RWPE2 (cell line): ENCODE results near the gene TMEM108.

ENCODE experiments used
- ATAC-seq: fragments of 200-7000 bp; cut with Tn5 transposase; 3 replicates; pipeline ENCODE4 v1.9.1; 2021; ENCODE audit warnings: low read depth
- DNase-seq: peaks from one replicate; pipeline ENCODE4 v3.0.0-alpha.2; 2020; ENCODE audit warnings: low spot score
- H3K27ac ChIP-seq: fragments of 450-650 bp; 2 replicates; pipeline ENCODE4 v1.5.1; 2017; ENCODE audit warnings: mild to moderate bottlenecking; ENCODE audit not compliant: poor library complexity, severe bottlenecking
- H3K27me3 ChIP-seq: fragments of 250-450 bp; sonication (Bioruptor Pico); 2 replicates; pipeline ENCODE4 v1.5.1; 2021; ENCODE audit warnings: mild to moderate bottlenecking, moderate library complexity; ENCODE audit not compliant: insufficient read depth, poor library complexity, severe bottlenecking
- H3K36me3 ChIP-seq: fragments of 250-450 bp; sonication (Bioruptor Pico); 2 replicates; pipeline ENCODE4 v1.5.1; 2020; ENCODE audit warnings: low read depth, mild to moderate bottlenecking, moderate library complexity
- H3K4me1 ChIP-seq: fragments of 250-450 bp; sonication (Bioruptor Pico); 2 replicates; pipeline ENCODE4 v1.5.1; 2021; ENCODE audit warnings: mild to moderate bottlenecking, moderate library complexity; ENCODE audit not compliant: insufficient read depth, poor library complexity, severe bottlenecking
- H3K4me3 ChIP-seq: fragments of 250-450 bp; sonication (Bioruptor Pico); 2 replicates; pipeline ENCODE4 v1.5.1; 2021; ENCODE audit warnings: mild to moderate bottlenecking, moderate library complexity; ENCODE audit not compliant: severe bottlenecking
- H3K9me3 ChIP-seq: fragments of 250-450 bp; sonication (Bioruptor Pico); 2 replicates; pipeline ENCODE4 v1.5.1; 2021; ENCODE audit warnings: mild to moderate bottlenecking, moderate library complexity; ENCODE audit not compliant: severe bottlenecking
- TF ChIP-seq, protein P1 (sequence below): fragments of 450-650 bp; IDR thresholded peaks from one replicate; pipeline ENCODE4 v1.5.1; 2017; ENCODE audit warnings: mild to moderate bottlenecking, moderate library complexity; ENCODE audit not compliant: poor library complexity, severe bottlenecking

Gene TMEM108

DNA sequence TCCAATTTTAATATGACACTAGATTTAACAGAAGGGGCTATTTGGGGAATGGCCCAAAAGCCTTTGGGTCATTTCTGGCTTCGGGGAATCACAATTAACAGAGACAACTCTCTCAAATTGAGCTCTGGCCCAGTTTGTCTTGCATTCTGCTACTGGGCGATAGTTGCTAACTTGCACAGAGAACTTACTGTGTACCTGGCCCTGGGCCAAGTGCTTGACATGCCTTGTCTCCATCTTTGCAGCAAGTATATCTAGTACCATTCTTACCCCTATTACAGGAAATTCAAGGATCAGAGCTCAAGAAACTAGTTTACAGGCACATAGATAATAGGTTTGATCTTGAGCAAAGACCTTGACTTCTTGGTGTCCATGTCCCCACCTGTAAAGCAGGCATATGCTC, 175.7 kb downstream of the TMEM108 start:
- no peak overlapping the region for H3K27ac ChIP-seq
- ATAC-seq, result no peak

DNA sequence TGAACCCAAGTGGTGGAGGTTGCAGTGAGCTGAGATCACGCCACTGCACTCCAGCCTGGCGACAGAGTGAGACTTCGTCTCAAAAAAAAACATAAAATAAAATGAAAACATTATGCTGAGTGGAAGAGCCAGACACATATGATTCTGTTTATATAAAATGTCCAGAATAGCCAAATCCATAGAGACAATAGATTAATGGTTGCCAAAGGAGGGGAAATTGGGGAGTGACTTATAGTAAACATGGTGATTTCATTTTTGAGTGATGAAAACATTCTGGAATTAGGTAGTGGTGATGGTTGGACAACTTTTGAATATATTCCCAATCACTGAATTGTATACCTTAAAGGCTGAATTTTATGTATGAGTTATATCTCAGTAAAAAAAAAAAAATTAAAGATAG, 189.6 kb downstream of the TMEM108 start:
- Histone ChIP-seq H3K4me1 (no peaks in the 10 kb centered on the region), H3K27me3 (peaks cover 5% of the 10 kb centered on the region), H3K4me3 (no peak overlapping the region), H3K36me3 (no peaks in the 10 kb centered on the region), H3K9me3 (no peaks in the 10 kb centered on the region), H3K27ac (no peak overlapping the region)
- ATAC-seq (no peak), DNase-seq (no peak)
- TF ChIP-seq, protein P1, sequence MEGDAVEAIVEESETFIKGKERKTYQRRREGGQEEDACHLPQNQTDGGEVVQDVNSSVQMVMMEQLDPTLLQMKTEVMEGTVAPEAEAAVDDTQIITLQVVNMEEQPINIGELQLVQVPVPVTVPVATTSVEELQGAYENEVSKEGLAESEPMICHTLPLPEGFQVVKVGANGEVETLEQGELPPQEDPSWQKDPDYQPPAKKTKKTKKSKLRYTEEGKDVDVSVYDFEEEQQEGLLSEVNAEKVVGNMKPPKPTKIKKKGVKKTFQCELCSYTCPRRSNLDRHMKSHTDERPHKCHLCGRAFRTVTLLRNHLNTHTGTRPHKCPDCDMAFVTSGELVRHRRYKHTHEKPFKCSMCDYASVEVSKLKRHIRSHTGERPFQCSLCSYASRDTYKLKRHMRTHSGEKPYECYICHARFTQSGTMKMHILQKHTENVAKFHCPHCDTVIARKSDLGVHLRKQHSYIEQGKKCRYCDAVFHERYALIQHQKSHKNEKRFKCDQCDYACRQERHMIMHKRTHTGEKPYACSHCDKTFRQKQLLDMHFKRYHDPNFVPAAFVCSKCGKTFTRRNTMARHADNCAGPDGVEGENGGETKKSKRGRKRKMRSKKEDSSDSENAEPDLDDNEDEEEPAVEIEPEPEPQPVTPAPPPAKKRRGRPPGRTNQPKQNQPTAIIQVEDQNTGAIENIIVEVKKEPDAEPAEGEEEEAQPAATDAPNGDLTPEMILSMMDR, result no peak

More for the DNA sequence above, 175.7 kb downstream of the TMEM108 start:
- TF ChIP-seq, protein P1, result no peak
- no peaks in the 10 kb centered on the region for H3K27me3 ChIP-seq
- no peak for DNase-seq
- no peaks in the 10 kb centered on the region for H3K4me1 ChIP-seq
- no peak overlapping the region for H3K4me3 ChIP-seq
- no peaks in the 10 kb centered on the region for H3K36me3 ChIP-seq
- H3K9me3 ChIP-seq, result no peaks in the 10 kb centered on the region

DNA sequence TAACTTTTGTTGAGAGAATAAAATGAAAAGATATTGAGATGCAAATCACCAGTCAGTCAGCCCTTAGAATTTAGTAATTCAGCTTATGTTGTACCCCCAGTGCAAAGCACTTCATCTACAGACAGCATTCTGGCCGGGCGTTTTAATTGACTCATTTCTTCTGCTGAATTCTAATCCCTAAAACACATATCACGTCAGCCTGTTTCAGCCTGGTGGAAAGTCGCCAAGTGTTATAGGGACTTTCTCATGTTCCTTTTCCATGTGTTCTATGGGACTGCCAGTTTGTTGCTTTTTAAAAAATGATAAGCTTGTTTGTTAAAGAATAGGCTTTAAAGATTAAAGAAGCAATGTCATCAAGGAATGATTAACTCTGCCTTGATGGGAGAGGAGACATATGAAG, 192.0 kb downstream of the TMEM108 start:
- no peak for ATAC-seq
- Histone ChIP-seq H3K9me3 (no peaks in the 10 kb centered on the region), H3K27ac (no peak overlapping the region), H3K4me1 (no peaks in the 10 kb centered on the region), H3K36me3 (no peaks in the 10 kb centered on the region), H3K4me3 (no peak overlapping the region), H3K27me3 (peaks cover 5% of the 10 kb centered on the region)
- TF ChIP-seq, protein P1, result no peak
- DNase-seq, result no peak

DNA sequence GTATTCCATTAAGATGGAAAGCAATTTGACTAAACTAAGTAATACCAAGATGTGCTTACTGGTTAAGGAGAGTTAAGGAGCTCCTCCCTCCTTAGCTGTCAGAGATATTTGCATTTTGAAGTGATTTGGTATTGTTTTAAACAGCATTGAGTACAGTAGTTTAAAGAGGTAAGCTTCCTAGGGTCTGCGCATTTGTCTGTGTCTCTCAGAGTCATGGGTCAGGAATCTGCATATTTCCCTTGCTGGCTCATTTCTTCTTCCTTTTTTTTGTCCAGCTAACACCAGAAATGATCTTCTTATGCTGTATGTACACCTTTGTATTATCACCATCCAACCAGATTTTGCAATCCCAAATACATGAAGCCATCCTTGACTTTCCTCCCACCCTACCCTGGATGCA, 198.7 kb downstream of the TMEM108 start:
- H3K9me3 ChIP-seq, result no peaks in the 10 kb centered on the region
- H3K27ac ChIP-seq, result no peak overlapping the region
- DNase-seq, result no peak
- TF ChIP-seq, protein P1, result no peak
- no peak for ATAC-seq
- no peaks in the 10 kb centered on the region for H3K27me3 ChIP-seq
- H3K4me3 ChIP-seq, result no peak overlapping the region
- no peaks in the 10 kb centered on the region for H3K4me1 ChIP-seq
- no peaks in the 10 kb centered on the region for H3K36me3 ChIP-seq

DNA sequence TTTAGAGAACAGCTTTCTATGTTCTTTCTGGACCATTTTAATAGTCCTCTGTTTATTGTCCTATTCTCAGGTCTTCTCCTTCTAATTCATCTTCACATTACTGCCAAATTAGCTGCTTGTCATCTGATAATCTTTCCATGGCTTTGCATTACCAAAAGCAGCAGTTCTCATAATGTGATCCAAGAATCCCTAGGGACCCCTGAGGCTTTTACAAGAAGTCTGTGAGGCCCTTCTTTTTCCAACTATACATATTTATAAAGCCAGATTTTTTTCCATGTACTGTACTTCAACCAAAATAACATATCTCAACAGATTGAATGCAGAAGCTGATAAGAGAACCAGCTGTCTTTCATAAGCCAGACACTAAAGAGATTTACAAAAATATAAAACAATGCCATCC, 199.2 kb downstream of the TMEM108 start:
- Histone ChIP-seq H3K36me3 (no peaks in the 10 kb centered on the region), H3K4me3 (no peak overlapping the region), H3K27me3 (no peaks in the 10 kb centered on the region), H3K27ac (no peak overlapping the region), H3K4me1 (no peaks in the 10 kb centered on the region), H3K9me3 (no peaks in the 10 kb centered on the region)
- TF ChIP-seq, protein P1, result no peak
- ATAC-seq (no peak), DNase-seq (no peak)
